ENCODE measurements around the gene MOB3B.

MOB3B gene

DNA sequence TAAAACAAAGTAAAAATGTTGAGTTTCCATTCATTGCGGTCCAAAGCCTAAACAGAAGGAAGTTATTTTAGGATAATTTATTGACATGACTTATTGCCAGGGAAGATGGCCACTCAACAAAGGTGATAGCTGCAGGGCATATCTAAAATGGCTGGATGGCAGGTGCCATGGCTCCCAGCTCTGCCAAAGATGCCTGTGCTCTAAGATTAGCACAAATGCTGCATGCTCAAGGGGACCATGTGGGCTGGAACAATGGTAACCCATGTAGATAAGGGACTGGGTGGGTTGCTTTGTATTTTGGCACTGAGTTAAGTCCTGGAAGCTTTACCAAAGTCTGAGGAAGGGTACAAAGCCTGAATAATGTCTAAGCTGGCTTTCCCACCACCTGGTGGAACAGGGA lies 101.1 kb downstream of the MOB3B start:
- Histone ChIP-seq H4K20me1 (ENCODE audit: control insufficient read depth, insufficient read depth, low read depth, low read length) (no peaks in the 10 kb centered on the region), H3K4me3 (ENCODE audit: low read length) (no peak overlapping the region), H3K79me2 (ENCODE audit: control insufficient read depth, low read length) (no peaks in the 10 kb centered on the region), H3K4me2 (ENCODE audit: low read length) (no peak overlapping the region), H3F3A (ENCODE audit: control insufficient read depth, insufficient read depth) (no peaks in the 10 kb centered on the region), H3K9me3 (ENCODE audit: control insufficient read depth, insufficient read depth, low read length) (no peaks in the 10 kb centered on the region), H3K4me1 (ENCODE audit: control insufficient read depth, low read length) (no peaks in the 10 kb centered on the region), H3K27ac (ENCODE audit: low read depth, low read length) (no peak overlapping the region), H3K9me2 (replicated peaks; ENCODE audit: control insufficient read depth, low read length) (no peaks in the 10 kb centered on the region), H3K36me3 (ENCODE audit: control insufficient read depth, low read length) (no peaks in the 10 kb centered on the region), H3K27me3 (ENCODE audit: control insufficient read depth, low read length) (no peaks in the 10 kb centered on the region)
- TF ChIP-seq EZH2phosphoT487 (IDR thresholded peaks at IDR 0.05; ENCODE audit: borderline replicate concordance, low read length): no peak
- TF ChIP-seq, protein P1, sequence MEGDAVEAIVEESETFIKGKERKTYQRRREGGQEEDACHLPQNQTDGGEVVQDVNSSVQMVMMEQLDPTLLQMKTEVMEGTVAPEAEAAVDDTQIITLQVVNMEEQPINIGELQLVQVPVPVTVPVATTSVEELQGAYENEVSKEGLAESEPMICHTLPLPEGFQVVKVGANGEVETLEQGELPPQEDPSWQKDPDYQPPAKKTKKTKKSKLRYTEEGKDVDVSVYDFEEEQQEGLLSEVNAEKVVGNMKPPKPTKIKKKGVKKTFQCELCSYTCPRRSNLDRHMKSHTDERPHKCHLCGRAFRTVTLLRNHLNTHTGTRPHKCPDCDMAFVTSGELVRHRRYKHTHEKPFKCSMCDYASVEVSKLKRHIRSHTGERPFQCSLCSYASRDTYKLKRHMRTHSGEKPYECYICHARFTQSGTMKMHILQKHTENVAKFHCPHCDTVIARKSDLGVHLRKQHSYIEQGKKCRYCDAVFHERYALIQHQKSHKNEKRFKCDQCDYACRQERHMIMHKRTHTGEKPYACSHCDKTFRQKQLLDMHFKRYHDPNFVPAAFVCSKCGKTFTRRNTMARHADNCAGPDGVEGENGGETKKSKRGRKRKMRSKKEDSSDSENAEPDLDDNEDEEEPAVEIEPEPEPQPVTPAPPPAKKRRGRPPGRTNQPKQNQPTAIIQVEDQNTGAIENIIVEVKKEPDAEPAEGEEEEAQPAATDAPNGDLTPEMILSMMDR (IDR thresholded peaks at IDR 0.05; ENCODE audit: low read depth, low read length, poor library complexity, severe bottlenecking): no peak

- TF ChIP-seq, protein P1 (IDR thresholded peaks at IDR 0.05; ENCODE audit: low read depth, low read length, poor library complexity, severe bottlenecking): no peak
- no peak for TF ChIP-seq EZH2phosphoT487 (IDR thresholded peaks at IDR 0.05; ENCODE audit: borderline replicate concordance, low read length)
- no peaks in the 10 kb centered on the region for H3F3A ChIP-seq (ENCODE audit: control insufficient read depth, insufficient read depth)
- H3K36me3 ChIP-seq (ENCODE audit: control insufficient read depth, low read length): no peaks in the 10 kb centered on the region
- no peak overlapping the region for H3K4me2 ChIP-seq (ENCODE audit: low read length)
- no peaks in the 10 kb centered on the region for H3K4me1 ChIP-seq (ENCODE audit: control insufficient read depth, low read length)
- H3K4me3 ChIP-seq (ENCODE audit: low read length): no peak overlapping the region
- H3K9me3 ChIP-seq (ENCODE audit: control insufficient read depth, insufficient read depth, low read length): no peaks in the 10 kb centered on the region
- H3K79me2 ChIP-seq (ENCODE audit: control insufficient read depth, low read length): no peaks in the 10 kb centered on the region
- no peaks in the 10 kb centered on the region for H3K27me3 ChIP-seq (ENCODE audit: control insufficient read depth, low read length)
- no peak overlapping the region for H3K27ac ChIP-seq (ENCODE audit: low read depth, low read length)
- no peaks in the 10 kb centered on the region for H3K9me2 ChIP-seq (replicated peaks; ENCODE audit: control insufficient read depth, low read length)
- no peaks in the 10 kb centered on the region for H4K20me1 ChIP-seq (ENCODE audit: control insufficient read depth, insufficient read depth, low read depth, low read length)
Measured at GRCh38 chr9:27427272-27427643, 102.4 kb downstream of the MOB3B start.

- no peak overlapping the region for H3K4me3 ChIP-seq (ENCODE audit: low read length)
- no peaks in the 10 kb centered on the region for H3K79me2 ChIP-seq (ENCODE audit: control insufficient read depth, low read length)
- H4K20me1 ChIP-seq (ENCODE audit: control insufficient read depth, insufficient read depth, low read depth, low read length): no peaks in the 10 kb centered on the region
- H3K36me3 ChIP-seq (ENCODE audit: control insufficient read depth, low read length): no peaks in the 10 kb centered on the region
- no peaks in the 10 kb centered on the region for H3K27me3 ChIP-seq (ENCODE audit: control insufficient read depth, low read length)
- TF ChIP-seq, protein P1 (IDR thresholded peaks at IDR 0.05; ENCODE audit: low read depth, low read length, poor library complexity, severe bottlenecking): no peak
- no peak for TF ChIP-seq EZH2phosphoT487 (IDR thresholded peaks at IDR 0.05; ENCODE audit: borderline replicate concordance, low read length)
- H3K4me1 ChIP-seq (ENCODE audit: control insufficient read depth, low read length): no peaks in the 10 kb centered on the region
- H3F3A ChIP-seq (ENCODE audit: control insufficient read depth, insufficient read depth): no peaks in the 10 kb centered on the region
- no peak overlapping the region for H3K27ac ChIP-seq (ENCODE audit: low read depth, low read length)
- no peaks in the 10 kb centered on the region for H3K9me2 ChIP-seq (replicated peaks; ENCODE audit: control insufficient read depth, low read length)
- H3K4me2 ChIP-seq (ENCODE audit: low read length): no peak overlapping the region
- H3K9me3 ChIP-seq (ENCODE audit: control insufficient read depth, insufficient read depth, low read length): no peaks in the 10 kb centered on the region
Measured at GRCh38 chr9:27426511-27427271, 102.9 kb downstream of the MOB3B start.
